B cell (primary cell): ENCODE data around the gene NPIPB12. TPM values are rescaled to one million over a fixed set of nuclear protein-coding genes. Genes with fewer than 3 reads are reported as not detected.
"Not testable (repeated sequence)": the region's sequence is repeated elsewhere in the genome, so short reads cannot be mapped to it uniquely, and the experiment has no call there.

Experiments used
- ATAC-seq: fragments of 200-7000 bp; cut with Tn5 transposase; one replicate; pipeline ENCODE4 v1.10.0; 2021; ENCODE audit warnings: low read depth, mild to moderate bottlenecking, moderate number of reproducible peaks, moderate library complexity
- CTCF ChIA-PET: fragments of 350-600 bp; sonication (Branson Sonifier 250); formaldehyde crosslinking; loops from one replicate; lab custom pipeline; 2021; ENCODE audit warnings: antibody characterized with exemption, inconsistent platforms; lab: Charles Lee
- POLR2A ChIA-PET: fragments of 350-600 bp; sonication (Branson Sonifier 250); formaldehyde crosslinking; loops from one replicate; lab custom pipeline; 2021; ENCODE audit warnings: antibody characterized with exemption; lab: Charles Lee
- DNase-seq: peaks from one replicate; pipeline ENCODE4 v3.0.0; 2013
- H2AFZ ChIP-seq: 2 replicates; pipeline ENCODE4 v1.6.1; 2012; ENCODE audit warnings: mild to moderate bottlenecking, low read depth, low read length; ENCODE audit not compliant: insufficient read depth, poor library complexity, severe bottlenecking
- H3K27ac ChIP-seq, 2 donors: 1 replicate in 1 of 2; 2 replicates in 1 of 2; pipeline ENCODE4 v1.5.1; 2012 to 2013; ENCODE audit warnings: low read length in 2 of 2, mild to moderate bottlenecking in 2 of 2, moderate library complexity in 1 of 2
- H3K27me3 ChIP-seq, 4 experiments: fragments of 200-600 bp in 1 of 4; sonication (generic) in 1 of 4; replicated peaks in 1 of 4; 1 replicate in 2 of 4; 2 replicates in 2 of 4; pipeline versions ENCODE4 v1.6.1 to v1.7.0; 2013 to 2016; ENCODE audit warnings: low read length in 3 of 4, mild to moderate bottlenecking in 2 of 4, mixed read lengths in 1 of 4, moderate library complexity in 1 of 4; ENCODE audit not compliant: insufficient read depth in 4 of 4, control insufficient read depth in 3 of 4; ENCODE audit errors: control extremely low read depth in 1 of 4
- H3K36me3 ChIP-seq, 2 experiments: replicated peaks in 1 of 2; 1 replicate in 1 of 2; 2 replicates in 1 of 2; pipeline versions ENCODE4 v1.6.1 to v1.7.1; 2013; ENCODE audit warnings: low read length in 1 of 2; ENCODE audit not compliant: insufficient read depth in 2 of 2, control insufficient read depth in 1 of 2; ENCODE audit errors: control extremely low read depth in 1 of 2, extremely low read depth in 1 of 2
- H3K4me1 ChIP-seq, 2 donors: fragments of 200-600 bp in 1 of 2; sonication (generic) in 1 of 2; 1 replicate in 1 of 2; 2 replicates in 1 of 2; pipeline versions ENCODE4 v1.5.1 to v1.6.1; 2013 to 2017; ENCODE audit warnings: low read length in 2 of 2; ENCODE audit not compliant: control insufficient read depth in 2 of 2, insufficient read depth in 2 of 2
- H3K4me2 ChIP-seq: replicated peaks from 2 replicates; pipeline ENCODE3; 2012; ENCODE audit warnings: mild to moderate bottlenecking, low read depth, low read length; ENCODE audit not compliant: poor library complexity, severe bottlenecking
- H3K4me3 ChIP-seq, 5 experiments: fragments of 200-600 bp in 1 of 5; sonication (generic) in 1 of 5; 1 replicate in 3 of 5; 2 replicates in 2 of 5; pipeline versions ENCODE4 v1.5.1 to v1.7.0; 2011 to 2016; ENCODE audit warnings: low read length in 4 of 5, mild to moderate bottlenecking in 4 of 5, low read depth in 2 of 5, control low read depth in 1 of 5, moderate library complexity in 1 of 5; ENCODE audit not compliant: insufficient read depth in 1 of 5; ENCODE audit errors: control extremely low read depth in 1 of 5, extremely low read depth in 1 of 5
- H3K79me2 ChIP-seq: fragments of 200-600 bp; sonication (generic); one replicate; pipeline ENCODE4 v1.6.0; 2016; ENCODE audit warnings: low read length; ENCODE audit not compliant: control insufficient read depth, insufficient read depth
- H3K9ac ChIP-seq: fragments of 200-600 bp; sonication (generic); 2 replicates; pipeline ENCODE4 v1.6.1; 2017; ENCODE audit warnings: mild to moderate bottlenecking, low read length, moderate library complexity
- H3K9me3 ChIP-seq, 3 donors: one replicate each; pipeline versions ENCODE4 v1.6.1 to v1.7.1; 2013; ENCODE audit warnings: low read length in 2 of 3; ENCODE audit not compliant: control insufficient read depth in 2 of 3, insufficient read depth in 1 of 3; ENCODE audit errors: control extremely low read depth in 1 of 3
- H4K20me1 ChIP-seq: 2 replicates; pipeline ENCODE4 v1.6.0; 2012; ENCODE audit warnings: mild to moderate bottlenecking, low read length; ENCODE audit not compliant: insufficient read depth, control insufficient read depth, poor library complexity, severe bottlenecking
- H3K27ac Mint-ChIP-seq: one replicate; pipeline ENCODE4 v1.8.0; 2021; ENCODE audit warnings: mixed read lengths
- H3K27me3 Mint-ChIP-seq: one replicate; pipeline ENCODE4 v1.8.0; 2021; ENCODE audit warnings: mixed read lengths
- H3K4me1 Mint-ChIP-seq: one replicate; pipeline ENCODE4 v1.8.0; 2021; ENCODE audit warnings: mixed read lengths
- H3K4me3 Mint-ChIP-seq: one replicate; pipeline ENCODE4 v1.8.0; 2021; ENCODE audit warnings: mixed read lengths
- H3K9me3 Mint-ChIP-seq: one replicate; pipeline ENCODE4 v1.8.0; 2022; ENCODE audit warnings: mixed read lengths; ENCODE audit not compliant: insufficient read depth
- WGBS: methylation state at CpG from one replicate; pipeline ENCODE4 v1.1.5; 2013; ENCODE audit warnings: missing lambda C conversion rate; ENCODE audit not compliant: insufficient coverage; 5-methylcytosine and 5-hydroxymethylcytosine counted together
- intact Hi-C: fragments of 100-400 bp; cut with micrococcal nuclease; formaldehyde crosslinking; loops from one replicate; pipeline ENCODE4 v1.10.0; 2022
- polyA plus RNA-seq: library from polyadenylated mRNA; depleted of rRNA; stranded (reverse); fragments of >200 nt; gene quantifications from 2 replicates; pipeline ENCODE4 v1.2.3, GENCODE V29; 2012
- total RNA-seq, 2 donors: library from RNA; stranded (reverse); fragments of 120-200 nt in 1 of 2; gene quantifications; 1 replicate in 1 of 2; 2 replicates in 1 of 2; pipeline versions ENCODE4 v1.2.3 to v1.2.4, GENCODE V29; 2013 to 2022

The NPIPB12 gene
- total and polyA plus RNA-seq, 2 donors (not counting 1 experiment from before 2014, with no cell fraction given): 72.8 to 197 TPM

DNA sequence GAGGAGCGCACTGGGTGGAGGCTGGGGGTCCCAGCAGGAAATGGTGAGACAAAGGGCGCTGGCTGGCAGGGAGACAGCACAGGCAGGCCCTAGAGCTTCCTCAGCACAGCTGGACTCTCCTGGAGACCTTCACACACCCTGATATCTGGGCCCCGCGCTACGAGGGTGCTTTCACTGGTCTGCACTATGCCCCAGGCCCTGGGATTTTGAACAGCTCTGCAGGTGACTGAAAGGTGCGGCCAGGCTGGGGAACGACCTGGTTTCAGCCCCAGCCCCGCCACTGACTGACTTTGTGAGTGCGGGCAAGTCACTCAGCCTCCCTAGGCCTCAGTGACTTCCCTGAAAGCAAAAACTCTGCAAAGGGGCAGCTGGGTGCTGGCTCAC lies 45.6 kb downstream of the NPIPB12 start:
- H3K4me3 ChIP-seq, H3K27me3 ChIP-seq, DNase-seq, H3K9me3 Mint-ChIP-seq, H3K36me3 ChIP-seq, POLR2A ChIA-PET, H3K27me3 Mint-ChIP-seq, H3K4me3 Mint-ChIP-seq, H3K27ac ChIP-seq, H2AFZ ChIP-seq, H3K4me2 ChIP-seq, H3K9me3 ChIP-seq, intact Hi-C loops, H3K9ac ChIP-seq, H3K4me1 ChIP-seq, H4K20me1 ChIP-seq, CTCF ChIA-PET, H3K4me1 Mint-ChIP-seq, H3K79me2 ChIP-seq, H3K27ac Mint-ChIP-seq, ATAC-seq: not testable (repeated sequence)
- WGBS: no CpG with 5 or more reads among the region's 9 CpGs

DNA sequence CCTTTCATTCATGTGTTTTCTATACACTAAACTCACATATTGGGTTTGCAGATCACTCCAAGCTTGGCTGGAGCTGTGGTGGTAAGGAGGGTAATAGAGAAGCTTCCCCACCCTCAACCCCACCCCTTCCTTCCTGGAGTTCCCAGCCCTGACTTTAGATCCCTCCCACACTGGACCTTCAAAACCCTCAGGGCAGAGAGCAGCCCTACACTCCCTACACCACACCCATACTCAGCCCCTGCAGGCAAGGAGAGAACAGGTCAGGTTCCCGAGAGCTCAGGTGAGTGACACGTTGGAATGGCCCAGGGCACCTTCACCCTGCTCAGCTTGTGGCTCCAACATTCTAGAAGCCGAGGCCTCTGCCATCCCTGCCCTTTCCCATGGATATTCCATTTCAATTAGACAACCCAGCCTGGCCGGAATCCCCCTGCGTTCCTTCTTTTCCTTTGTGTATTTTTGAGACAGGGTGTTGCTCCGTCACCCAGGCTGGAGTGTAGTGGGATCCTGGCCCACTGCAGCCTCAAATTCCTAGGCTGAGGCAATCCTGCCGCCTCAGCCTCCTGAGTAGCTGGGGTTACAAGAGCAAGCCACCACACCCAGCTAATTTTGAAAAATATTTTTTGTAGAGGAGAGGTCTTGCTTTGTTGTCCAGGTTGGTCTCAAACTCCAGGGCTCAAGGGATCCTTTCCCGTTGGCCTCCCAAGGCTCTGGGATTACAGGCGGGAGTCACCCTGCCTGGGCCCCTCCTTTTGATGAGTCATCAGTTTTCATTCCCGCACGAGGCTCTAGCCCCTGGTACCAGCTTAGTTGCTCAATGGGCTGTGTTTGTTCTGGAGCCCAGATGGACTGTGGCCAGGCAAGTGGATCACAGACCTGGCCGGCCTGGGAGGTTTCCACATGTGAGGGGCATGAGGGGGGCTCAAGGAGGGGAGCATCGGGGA lies 46.2 kb downstream of the NPIPB12 start, which contains the start of gene SULT1A4:
SULT1A4 (plus strand) TSS at position 208 of the 941 bp plus-strand sequence. CDS start 1,473 bp downstream, outside the sequence.
- H3K27me3 Mint-ChIP-seq, H3K4me1 Mint-ChIP-seq, H3K9me3 ChIP-seq, H3K4me3 Mint-ChIP-seq, H3K4me2 ChIP-seq, H3K27ac ChIP-seq, DNase-seq, intact Hi-C loops, H3K4me1 ChIP-seq, POLR2A ChIA-PET, H3K27me3 ChIP-seq, CTCF ChIA-PET, H4K20me1 ChIP-seq, H2AFZ ChIP-seq, ATAC-seq, H3K79me2 ChIP-seq, H3K36me3 ChIP-seq, H3K4me3 ChIP-seq, H3K27ac Mint-ChIP-seq, H3K9me3 Mint-ChIP-seq, H3K9ac ChIP-seq: not testable (repeated sequence)
- WGBS: no CpG with 5 or more reads among the region's 13 CpGs

DNA sequence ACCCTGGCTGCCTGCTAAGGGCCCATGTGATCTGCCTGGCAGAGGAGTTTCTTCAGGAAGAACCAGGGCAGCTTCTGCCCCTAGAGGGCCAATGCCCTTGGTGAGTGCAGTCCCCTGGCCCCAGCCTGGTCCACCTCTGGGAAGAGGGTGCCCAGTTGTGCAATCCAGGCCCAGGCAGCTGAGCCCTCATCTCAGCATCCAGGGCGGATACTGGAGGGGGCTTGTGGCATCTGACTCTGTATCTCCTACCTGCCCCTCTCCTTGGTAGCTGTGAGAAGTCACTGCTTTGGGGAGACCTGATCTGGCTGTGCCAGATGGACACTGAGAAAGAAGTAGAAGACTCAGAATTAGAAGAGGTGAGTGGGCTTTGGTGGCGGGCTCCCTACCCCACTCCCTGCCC lies 48.5 kb downstream of the NPIPB12 start:
- H3K4me3 Mint-ChIP-seq, ATAC-seq, H3K9me3 ChIP-seq, intact Hi-C loops, H3K4me3 ChIP-seq, H3K4me1 Mint-ChIP-seq, POLR2A ChIA-PET, DNase-seq, H3K79me2 ChIP-seq, H3K27me3 ChIP-seq, H3K4me1 ChIP-seq, H3K27ac Mint-ChIP-seq, H2AFZ ChIP-seq, H3K36me3 ChIP-seq, H3K9me3 Mint-ChIP-seq, H3K9ac ChIP-seq, H4K20me1 ChIP-seq, H3K27ac ChIP-seq, H3K4me2 ChIP-seq, H3K27me3 Mint-ChIP-seq, CTCF ChIA-PET: not testable (repeated sequence)
- no CpG with 5 or more reads among the region's 2 CpGs for WGBS

DNA sequence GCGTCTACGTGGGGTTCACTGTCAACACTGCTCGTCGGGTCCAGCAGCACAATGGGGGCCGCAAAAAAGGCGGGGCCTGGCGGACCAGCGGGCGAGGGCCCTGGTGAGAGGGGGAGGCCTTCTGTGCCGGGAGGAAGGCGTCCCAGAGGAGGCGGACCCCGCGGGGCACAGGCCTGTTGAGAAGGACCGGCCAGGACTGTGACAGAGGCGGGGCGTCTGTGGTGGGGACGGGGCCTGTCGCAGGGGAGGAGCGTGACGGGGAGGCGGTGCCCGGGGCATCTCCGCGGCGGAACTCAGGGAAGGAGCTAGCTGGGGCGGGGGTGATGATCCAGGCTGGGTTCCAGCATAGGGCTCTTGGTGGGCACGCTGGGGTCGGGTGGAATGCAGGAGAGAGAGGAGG lies 51.4 kb downstream of the NPIPB12 start:
- H2AFZ ChIP-seq, H3K4me3 Mint-ChIP-seq, H3K9me3 ChIP-seq, H3K4me1 Mint-ChIP-seq, H3K36me3 ChIP-seq, H3K4me1 ChIP-seq, H3K27ac ChIP-seq, H3K4me3 ChIP-seq, H3K27me3 ChIP-seq, H3K27ac Mint-ChIP-seq, CTCF ChIA-PET, H3K9ac ChIP-seq, intact Hi-C loops, H3K27me3 Mint-ChIP-seq, H3K79me2 ChIP-seq, H4K20me1 ChIP-seq, DNase-seq, H3K9me3 Mint-ChIP-seq, POLR2A ChIA-PET, H3K4me2 ChIP-seq: not testable (repeated sequence)
- WGBS: no CpG with 5 or more reads among the region's 29 CpGs
- peak; percentile 66 for ATAC-seq
